GM12878 (cell line): Measurements from ENCODE around the gene ARHGEF26. TPM values are rescaled to one million over a fixed set of nuclear protein-coding genes. Genes with fewer than 3 reads are reported as not detected.

ENCODE experiments used
- ATAC-seq: fragments of 200-7000 bp; cut with Tn5 transposase; 3 replicates; pipeline ENCODE4 v1.9.1; 2020; ENCODE audit warnings: mild to moderate bottlenecking, moderate library complexity
- BruUV-seq: library from RNA; stranded (reverse); fragments of 400-500 nt; replicated peaks from 2 replicates; lab custom pipeline; 2021; lab: Mats Ljungman, UMichigan
- CTCF ChIA-PET: fragments of 300-600 bp; sonication (Branson Sonifier 250); formaldehyde crosslinking; extraction: SDS; loops from one replicate; lab custom pipeline; 2021; ENCODE audit warnings: inconsistent platforms; lab: Yijun Ruan, JAX
- POLR2A ChIA-PET: fragments of 350-600 bp; formaldehyde crosslinking; extraction: SDS; loops from one replicate; lab custom pipeline; 2021; ENCODE audit warnings: inconsistent platforms; lab: Charles Lee
- RAD21 ChIA-PET: fragments of 300-600 bp; sonication (Branson Sonifier 250); formaldehyde crosslinking; loops from one replicate; lab custom pipeline; 2023; ENCODE audit warnings: antibody characterized with exemption; ENCODE audit not compliant: unreplicated experiment; lab: Charles Lee
- SMC1A ChIA-PET: fragments of 300-600 bp; sonication (Branson Sonifier 250); formaldehyde crosslinking; loops from one replicate; lab custom pipeline; 2023; ENCODE audit not compliant: unreplicated experiment, uncharacterized antibody; lab: Charles Lee
- DNase-seq: peaks from one replicate; pipeline ENCODE4 v3.0.0-alpha.2; 2011; ENCODE audit warnings: low read depth, low spot score
- FAIRE-seq: peaks from 3 replicates; lab custom pipeline; 2011; peaks lifted over from hg19 to GRCh38; lab: Jason Lieb, UNC
- H2AFZ ChIP-seq: 2 replicates; pipeline ENCODE4 v1.6.0; 2011; ENCODE audit warnings: low read depth, low read length, control low read depth; ENCODE audit not compliant: control insufficient read depth
- H3K27ac ChIP-seq: 2 replicates; pipeline ENCODE4 v1.5.1; 2011; ENCODE audit warnings: control low read depth; ENCODE audit not compliant: control insufficient read depth, insufficient read depth
- H3K27me3 ChIP-seq, 2 experiments: replicated peaks in 1 of 2; 2 replicates each; pipeline versions ENCODE4 v1.6.0 to v1.6.1; 2011; ENCODE audit warnings: low read length in 1 of 2; ENCODE audit not compliant: control insufficient read depth in 2 of 2, insufficient read depth in 2 of 2
- H3K36me3 ChIP-seq, 2 experiments: 2 replicates each; pipeline ENCODE4 v1.5.1; 2011; ENCODE audit warnings: low read length in 1 of 2; ENCODE audit not compliant: control insufficient read depth in 2 of 2, insufficient read depth in 2 of 2
- H3K4me1 ChIP-seq: 2 replicates; pipeline ENCODE4 v1.6.1; 2011; ENCODE audit warnings: mild to moderate bottlenecking, low read length, moderate library complexity, mixed read lengths; ENCODE audit not compliant: control insufficient read depth, insufficient read depth
- H3K4me2 ChIP-seq: 2 replicates; pipeline ENCODE4 v1.6.0; 2011; ENCODE audit warnings: control low read depth; ENCODE audit not compliant: control insufficient read depth, insufficient read depth
- H3K4me3 ChIP-seq: fragments of 200-600 bp; sonication (generic); 2 replicates; pipeline ENCODE4 v1.5.1; 2016
- H3K79me2 ChIP-seq: 2 replicates; pipeline ENCODE4 v1.6.0; 2011; ENCODE audit warnings: low read length; ENCODE audit not compliant: control insufficient read depth, insufficient read depth
- H3K9ac ChIP-seq: 2 replicates; pipeline ENCODE4 v1.8.0; 2011; ENCODE audit warnings: low read length, control low read depth, mixed read lengths; ENCODE audit not compliant: control insufficient read depth, insufficient read depth
- H3K9me3 ChIP-seq: replicated peaks from 3 replicates; pipeline ENCODE4 v1.5.1; 2011; ENCODE audit warnings: mild to moderate bottlenecking, low read length; ENCODE audit not compliant: control insufficient read depth, insufficient read depth
- H4K20me1 ChIP-seq: 2 replicates; pipeline ENCODE4 v1.6.0; 2011; ENCODE audit not compliant: control insufficient read depth, insufficient read depth
- ATF7 ChIP-seq: fragments of 450-650 bp; IDR thresholded peaks from 2 replicates; pipeline ENCODE4 v1.6.1; 2016; ENCODE audit warnings: low read depth, mild to moderate bottlenecking
- BCL11A ChIP-seq: IDR thresholded peaks from 2 replicates; pipeline ENCODE4 v1.6.1; 2011; ENCODE audit warnings: low read depth, low read length
- CBFB ChIP-seq: IDR thresholded peaks from 2 replicates; pipeline ENCODE4 v1.6.1; 2016; ENCODE audit warnings: antibody characterized with exemption, low read depth
- E2F8 ChIP-seq: fragments of 450-650 bp; IDR thresholded peaks from 2 replicates; pipeline ENCODE4 v1.6.1; 2018; ENCODE audit warnings: mild to moderate bottlenecking, low read depth, moderate library complexity; ENCODE audit not compliant: partially characterized antibody
- ETV6 ChIP-seq, 2 experiments: fragments of 450-650 bp in 1 of 2; IDR thresholded peaks in 1 of 2; conservative IDR thresholded peaks in 1 of 2; 2 replicates each; pipeline ENCODE4 v1.6.1; 2014; ENCODE audit warnings: antibody characterized with exemption in 1 of 2, borderline replicate concordance in 1 of 2, low read depth in 1 of 2, mild to moderate bottlenecking in 1 of 2, moderate library complexity in 1 of 2
- LARP7 ChIP-seq: fragments of 450-650 bp; IDR thresholded peaks from 2 replicates; pipeline ENCODE4 v1.6.1; 2017; ENCODE audit warnings: mild to moderate bottlenecking
- RAD51 ChIP-seq: fragments of 450-650 bp; IDR thresholded peaks from 2 replicates; pipeline ENCODE4 v1.6.1; 2016; ENCODE audit warnings: moderate library complexity, mild to moderate bottlenecking, inconsistent platforms
- RB1 ChIP-seq: fragments of 450-650 bp; formaldehyde crosslinking; IDR thresholded peaks from 2 replicates; pipeline ENCODE4 v1.6.1; 2017; ENCODE audit warnings: mild to moderate bottlenecking, borderline replicate concordance
- SMC3 ChIP-seq: IDR thresholded peaks from 2 replicates; pipeline ENCODE4 v1.6.1; 2011; ENCODE audit warnings: low read length, improper control_type of control experiment, borderline replicate concordance
- WRNIP1 ChIP-seq: IDR thresholded peaks from 2 replicates; pipeline ENCODE4 v1.6.1; 2011; ENCODE audit warnings: low read depth, low read length, improper control_type of control experiment, borderline replicate concordance
- ZBED1 ChIP-seq: IDR thresholded peaks from 2 replicates; pipeline ENCODE4 v1.6.1; 2016; ENCODE audit warnings: borderline replicate concordance
- ZBTB33 ChIP-seq: fragments of 450-650 bp; IDR thresholded peaks from 2 replicates; pipeline ENCODE4 v1.6.1; 2017; ENCODE audit warnings: mild to moderate bottlenecking
- WGBS: methylation state at CpG from one replicate; pipeline ENCODE4 v1.1.6; 2016; ENCODE audit warnings: low lambda C conversion rate; ENCODE audit not compliant: insufficient replicate concordance, insufficient coverage; ENCODE audit errors: missing lambda C conversion rate; 5-methylcytosine and 5-hydroxymethylcytosine counted together
- in situ Hi-C: fragments of 300-500 bp; cut with MboI; formaldehyde crosslinking; loops from 9 replicates; pipeline ENCODE4 v1.14.3; 2018; ENCODE audit warnings: mixed read lengths
- intact Hi-C: fragments of 100-400 bp; cut with micrococcal nuclease; formaldehyde crosslinking; loops from one replicate; pipeline ENCODE4 v1.14.2; 2022; ENCODE audit not compliant: unreplicated experiment
- polyA plus RNA-seq, 11 experiments: library from polyadenylated mRNA; depleted of rRNA in 4 of 11; unstranded in 6 of 11; stranded (reverse) in 5 of 11; fragments of >200 nt; fragmentation: Nextera tagmentation in 4 of 11; fragmentation: Illumina TruSeq in 1 of 11; extraction: Ambion mirVana in 4 of 11; extraction: Trizol in 1 of 11; gene quantifications; 1 replicate in 1 of 11; 2 replicates in 10 of 11; pipeline versions ENCODE4 v1.2.1 to v1.2.3, GENCODE V29; 2011 to 2016; ENCODE audit warnings: inconsistent platforms in 2 of 11, missing spikeins in 2 of 11, low read depth in 1 of 11
- total RNA-seq, 4 experiments: library from RNA; depleted of rRNA in 3 of 4; stranded (reverse); fragments of >200 nt in 3 of 4; fragmentation: Illumina TruSeq in 1 of 4; extraction: Trizol in 1 of 4; gene quantifications; 2 replicates each; pipeline versions ENCODE4 v1.2.1 to v1.2.3, GENCODE V29; 2013 to 2021

The ARHGEF26 gene
- total and polyA plus RNA-seq, 10 of the 15 experiments (the other 5 are each of a cell fraction or from before 2014, with no cell fraction given), result 0.02 to 0.47 (median 0.05) TPM; not detected in 1

GRCh38 chr3:154139996-154140436, 18.8 kb downstream of the ARHGEF26 start:
- ChIA-PET SMC1A (no interaction called here), CTCF (no interaction called here), POLR2A (no interaction called here), RAD21 (no interaction called here)
- Histone ChIP-seq H3K36me3 (no peaks in the 10 kb centered on the region), H3K4me1 (no peaks in the 10 kb centered on the region), H3K9me3 (no peaks in the 10 kb centered on the region), H3K27me3 (no peaks in the 10 kb centered on the region), H4K20me1 (no peaks in the 10 kb centered on the region), H3K79me2 (no peaks in the 10 kb centered on the region), H3K27ac (no peak overlapping the region), H3K9ac (no peak overlapping the region), H3K4me3 (no peak overlapping the region), H3K4me2 (no peak overlapping the region), H2AFZ (no peak overlapping the region)
- in situ Hi-C loops (no loop called here), intact Hi-C loops (no loop called here)
- no peak for ATAC-seq
- 23% methylated on average over 3 of the region's 3 CpGs for WGBS
- no TSS peak for BruUV-seq
- DNase-seq, result no peak
- no peak for TF ChIP-seq BCL11A
- no peak for TF ChIP-seq CBFB
- no peak for TF ChIP-seq ZBTB33
- TF ChIP-seq ZBED1, result no peak
- TF ChIP-seq RAD51, result no peak
- no peak for TF ChIP-seq ATF7
- no peak for TF ChIP-seq ETV6 (conservative IDR thresholded peaks at IDR 0.05 in 1 of 2, IDR thresholded peaks at IDR 0.05 in 1 of 2; ENCODE audit: borderline replicate concordance in 1 of 2, low read depth in 1 of 2)
- no peak for TF ChIP-seq SMC3
- TF ChIP-seq LARP7, result no peak
- no peak for TF ChIP-seq E2F8
- TF ChIP-seq WRNIP1, result no peak
- no peak for TF ChIP-seq RB1
- FAIRE-seq, result no peak
